ENCODE data around the gene MGLL.
A peak's percentile ranks its signal among the peaks of the same experiment; 100 is the strongest.

The MGLL gene

GRCh38 chr3:127809611-127810010 lies 12.7 kb downstream of the MGLL start:
- no peak for DNase-seq

GRCh38 chr3:127809211-127809610 lies 13.1 kb downstream of the MGLL start:
- DNase-seq: no peak

GRCh38 chr3:127808197-127808596 lies 14.1 kb downstream of the MGLL start:
- DNase-seq: no peak

- DNase-seq: no peak
Observed at GRCh38 chr3:127805026-127805753, 17.1 kb downstream of the MGLL start.

GRCh38 chr3:127804141-127804540 lies 18.2 kb downstream of the MGLL start:
- no peak for DNase-seq

- DNase-seq: no peak
Observed at GRCh38 chr3:127803619-127804018, 18.7 kb downstream of the MGLL start.

GRCh38 chr3:127802606-127803005 lies 19.7 kb downstream of the MGLL start:
- no peak for DNase-seq

GRCh38 chr3:127801731-127802313 lies 20.5 kb downstream of the MGLL start:
- DNase-seq: no peak

- DNase-seq: peak; percentile 93
Observed at GRCh38 chr3:127800508-127800907, 21.8 kb downstream of the MGLL start.

GRCh38 chr3:127799476-127800222 lies 22.7 kb downstream of the MGLL start:
- DNase-seq: no peak

GRCh38 chr3:127798716-127799115 lies 23.6 kb downstream of the MGLL start:
- no peak for DNase-seq

GRCh38 chr3:127796831-127797150 lies 25.5 kb downstream of the MGLL start:
- DNase-seq: no peak

GRCh38 chr3:127796045-127796830 lies 26.1 kb downstream of the MGLL start:
- no peak for DNase-seq

- no peak for DNase-seq
Observed at GRCh38 chr3:127794972-127795371, 27.3 kb downstream of the MGLL start.

GRCh38 chr3:127794402-127794801 lies 27.9 kb downstream of the MGLL start:
- DNase-seq: no peak

GRCh38 chr3:127792541-127793292 lies 29.6 kb downstream of the MGLL start:
- DNase-seq: no peak

GRCh38 chr3:127791221-127791913 lies 30.9 kb downstream of the MGLL start:
- DNase-seq: peak; percentile 36

- DNase-seq: no peak
Observed at GRCh38 chr3:127790882-127791183, 31.5 kb downstream of the MGLL start.

- DNase-seq: no peak
Observed at GRCh38 chr3:127789990-127790881, 32.1 kb downstream of the MGLL start.

GRCh38 chr3:127789051-127789450 lies 33.3 kb downstream of the MGLL start:
- DNase-seq: no peak

- no peak for DNase-seq
Observed at GRCh38 chr3:127788451-127788909, 33.8 kb downstream of the MGLL start.
